WERI-Rb-1 (cell line): ENCODE data around the gene ILK.

Experiments
- DNase-seq: peaks from one replicate; pipeline ENCODE4 v3.0.0-alpha.2; 2020
- H3K27ac ChIP-seq: fragments of 250-450 bp; sonication (Bioruptor Pico); 2 replicates; pipeline ENCODE4 v1.5.1; 2020; ENCODE audit warnings: mild to moderate bottlenecking, moderate library complexity
- H3K27me3 ChIP-seq: fragments of 250-450 bp; sonication (Bioruptor Pico); 2 replicates; pipeline ENCODE4 v1.5.1; 2021; ENCODE audit warnings: mild to moderate bottlenecking, low read depth, moderate library complexity; ENCODE audit not compliant: insufficient read depth, severe bottlenecking
- H3K36me3 ChIP-seq: fragments of 250-450 bp; sonication (Bioruptor Pico); 2 replicates; pipeline ENCODE4 v1.5.1; 2020; ENCODE audit warnings: mild to moderate bottlenecking, moderate library complexity
- H3K4me3 ChIP-seq: 2 replicates; pipeline ENCODE4 v1.5.1; 2011; ENCODE audit warnings: low read depth, mild to moderate bottlenecking, control low read depth, low read length
- H3K9me3 ChIP-seq: fragments of 250-450 bp; sonication (Bioruptor Pico); 2 replicates; pipeline ENCODE4 v1.5.1; 2021; ENCODE audit warnings: mild to moderate bottlenecking, moderate library complexity; ENCODE audit not compliant: severe bottlenecking
- CTCF ChIP-seq: IDR thresholded peaks from 2 replicates; pipeline ENCODE4 v1.5.1; 2011; ENCODE audit warnings: low read depth, mild to moderate bottlenecking, control low read depth, inconsistent platforms, low read length

Gene ILK

GRCh38 chr11:6647836-6648235 lies 44.3 kb downstream of the ILK start:
- no peak for DNase-seq
- no peaks in the 10 kb centered on the region for H3K9me3 ChIP-seq
- H3K27ac ChIP-seq = no peak overlapping the region
- TF ChIP-seq CTCF = no peak
- peaks cover 8% of the 10 kb centered on the region for H3K36me3 ChIP-seq
- H3K27me3 ChIP-seq = no peaks in the 10 kb centered on the region
- no peak overlapping the region for H3K4me3 ChIP-seq

GRCh38 chr11:6648501-6648900 lies 44.9 kb downstream of the ILK start:
- H3K27ac ChIP-seq = no peak overlapping the region
- no peaks in the 10 kb centered on the region for H3K9me3 ChIP-seq
- H3K4me3 ChIP-seq = no peak overlapping the region
- H3K36me3 ChIP-seq = peaks cover 8% of the 10 kb centered on the region
- TF ChIP-seq CTCF = no peak
- H3K27me3 ChIP-seq = no peaks in the 10 kb centered on the region
- DNase-seq = no peak

- Histone ChIP-seq H3K27me3 (no peaks in the 10 kb centered on the region), H3K9me3 (no peaks in the 10 kb centered on the region), H3K36me3 (peaks cover 13% of the 10 kb centered on the region), H3K4me3 (no peak overlapping the region), H3K27ac (no peak overlapping the region)
- TF ChIP-seq CTCF = no peak
- no peak for DNase-seq
Measured at GRCh38 chr11:6650104-6650503, 46.5 kb downstream of the ILK start.

- no peak overlapping the region for H3K27ac ChIP-seq
- no peaks in the 10 kb centered on the region for H3K9me3 ChIP-seq
- DNase-seq = no peak
- TF ChIP-seq CTCF = no peak
- H3K4me3 ChIP-seq = no peak overlapping the region
- no peaks in the 10 kb centered on the region for H3K27me3 ChIP-seq
- H3K36me3 ChIP-seq = peaks cover 13% of the 10 kb centered on the region
Measured at GRCh38 chr11:6650980-6651379, 47.4 kb downstream of the ILK start.

- peaks cover 13% of the 10 kb centered on the region for H3K36me3 ChIP-seq
- no peak for DNase-seq
- no peaks in the 10 kb centered on the region for H3K9me3 ChIP-seq
- H3K27ac ChIP-seq = no peak overlapping the region
- H3K27me3 ChIP-seq = no peaks in the 10 kb centered on the region
- TF ChIP-seq CTCF = no peak
- H3K4me3 ChIP-seq = no peak overlapping the region
Measured at GRCh38 chr11:6652182-6652581, 48.6 kb downstream of the ILK start.

- Histone ChIP-seq H3K27me3 (no peaks in the 10 kb centered on the region), H3K9me3 (no peaks in the 10 kb centered on the region), H3K36me3 (peaks cover 13% of the 10 kb centered on the region), H3K4me3 (no peak overlapping the region), H3K27ac (no peak overlapping the region)
- TF ChIP-seq CTCF = no peak
- DNase-seq = no peak
Measured at GRCh38 chr11:6653097-6653496, 49.5 kb downstream of the ILK start.
